Breast epithelium (tissue), 3 donors: ENCODE measurements around the gene DNAH17.

Experiments used
- POLR2AphosphoS5 ChIP-seq, 3 donors: sonication (generic); formaldehyde crosslinking; IDR thresholded peaks; one replicate each; pipeline ENCODE4 v1.6.1; 2017; ENCODE audit warnings: antibody characterized with exemption in 3 of 3
- TF ChIP-seq, protein P1 (sequence below), 3 donors: fragments of 450-650 bp; IDR thresholded peaks; one replicate each; pipeline ENCODE4 v1.5.1; 2016 to 2017; ENCODE audit warnings: antibody characterized with exemption in 3 of 3, mild to moderate bottlenecking in 3 of 3, moderate library complexity in 3 of 3

- TF ChIP-seq, protein P1, sequence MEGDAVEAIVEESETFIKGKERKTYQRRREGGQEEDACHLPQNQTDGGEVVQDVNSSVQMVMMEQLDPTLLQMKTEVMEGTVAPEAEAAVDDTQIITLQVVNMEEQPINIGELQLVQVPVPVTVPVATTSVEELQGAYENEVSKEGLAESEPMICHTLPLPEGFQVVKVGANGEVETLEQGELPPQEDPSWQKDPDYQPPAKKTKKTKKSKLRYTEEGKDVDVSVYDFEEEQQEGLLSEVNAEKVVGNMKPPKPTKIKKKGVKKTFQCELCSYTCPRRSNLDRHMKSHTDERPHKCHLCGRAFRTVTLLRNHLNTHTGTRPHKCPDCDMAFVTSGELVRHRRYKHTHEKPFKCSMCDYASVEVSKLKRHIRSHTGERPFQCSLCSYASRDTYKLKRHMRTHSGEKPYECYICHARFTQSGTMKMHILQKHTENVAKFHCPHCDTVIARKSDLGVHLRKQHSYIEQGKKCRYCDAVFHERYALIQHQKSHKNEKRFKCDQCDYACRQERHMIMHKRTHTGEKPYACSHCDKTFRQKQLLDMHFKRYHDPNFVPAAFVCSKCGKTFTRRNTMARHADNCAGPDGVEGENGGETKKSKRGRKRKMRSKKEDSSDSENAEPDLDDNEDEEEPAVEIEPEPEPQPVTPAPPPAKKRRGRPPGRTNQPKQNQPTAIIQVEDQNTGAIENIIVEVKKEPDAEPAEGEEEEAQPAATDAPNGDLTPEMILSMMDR (IDR thresholded peaks at IDR 0.05) = no peak
- TF ChIP-seq POLR2AphosphoS5 (IDR thresholded peaks at IDR 0.05) = no peak
Measured at GRCh38 chr17:78624324-78625151, 47.3 kb upstream of the DNAH17 start.
